ENCODE measurements around the gene NANS. TPM values are rescaled to one million over a fixed set of nuclear protein-coding genes. Genes with fewer than 3 reads are reported as not detected.

The NANS gene
- total and polyA plus RNA-seq, 2 of the 13 experiments (the other 11 are each of a cell fraction or from before 2014, with no cell fraction given), result 86.9 to 203 TPM

GRCh38 chr9:98080780-98081179 lies 24.2 kb downstream of the NANS start (continued):
- TF ChIP-seq ZNF407 (CRISPR knock-in tag; IDR thresholded peaks at IDR 0.05; ENCODE audit: not compliant biosample characterization) (no peak), SRSF9 (IDR thresholded peaks at IDR 0.05; ENCODE audit: borderline replicate concordance, insufficient read depth, low read depth, low read length, poor library complexity, severe bottlenecking) (no peak), E2F2 (CRISPR knock-in tag; IDR thresholded peaks at IDR 0.05; ENCODE audit: borderline replicate concordance) (no peak)

All from HepG2 (cell line).